CD4-positive, alpha-beta memory T cell (primary cell): ENCODE results near the gene ARHGEF37. TPM values are rescaled to one million over a fixed set of nuclear protein-coding genes. Genes with fewer than 3 reads are reported as not detected.

Experiments used
- CTCF ChIA-PET: fragments of 350-600 bp; sonication (Branson Sonifier 250); formaldehyde crosslinking; loops from one replicate; lab custom pipeline; 2021; ENCODE audit warnings: inconsistent platforms; ENCODE audit not compliant: partially characterized antibody; lab: Charles Lee
- POLR2A ChIA-PET: fragments of 350-600 bp; sonication (Branson Sonifier 250); formaldehyde crosslinking; loops from one replicate; lab custom pipeline; 2021; ENCODE audit not compliant: partially characterized antibody; lab: Charles Lee
- DNase-seq, 5 donors: peaks; one replicate each; pipeline versions ENCODE4 v3.0.0 to v3.0.0-alpha.2; 2020 to 2022; ENCODE audit warnings: mixed read lengths in 1 of 5
- H3K27ac ChIP-seq: one replicate; pipeline ENCODE4 v1.7.0; 2013; ENCODE audit warnings: low read depth, low read length
- H3K27me3 ChIP-seq: 2 replicates; pipeline ENCODE4 v1.7.0; 2013; ENCODE audit warnings: mild to moderate bottlenecking, low read length, moderate library complexity; ENCODE audit not compliant: insufficient read depth
- H3K36me3 ChIP-seq: 2 replicates; pipeline ENCODE4 v1.7.0; 2013; ENCODE audit warnings: mild to moderate bottlenecking, low read length, moderate library complexity; ENCODE audit not compliant: insufficient read depth
- H3K4me1 ChIP-seq: 2 replicates; pipeline ENCODE4 v1.7.0; 2013; ENCODE audit warnings: mild to moderate bottlenecking, low read length, moderate library complexity; ENCODE audit not compliant: insufficient read depth
- H3K4me3 ChIP-seq, 2 donors: one replicate each; pipeline ENCODE4 v1.7.0; 2013; ENCODE audit warnings: low read length in 2 of 2, mild to moderate bottlenecking in 1 of 2
- H3K9me3 ChIP-seq, 2 donors: one replicate each; pipeline ENCODE4 v1.7.0; 2013; ENCODE audit warnings: low read length in 2 of 2, control low read depth in 1 of 2; ENCODE audit not compliant: control insufficient read depth in 1 of 2
- H3K27ac Mint-ChIP-seq, 7 donors: one replicate each; pipeline ENCODE4 v1.8.0; 2020 to 2021; ENCODE audit warnings: mixed read lengths in 7 of 7, mild to moderate bottlenecking in 6 of 7, inconsistent platforms in 3 of 7, moderate library complexity in 3 of 7
- H3K27me3 Mint-ChIP-seq, 2 donors: one replicate each; pipeline ENCODE4 v1.8.0; 2020 to 2021; ENCODE audit warnings: mixed read lengths in 2 of 2
- H3K36me3 Mint-ChIP-seq, 2 donors: one replicate each; pipeline ENCODE4 v1.8.0; 2020 to 2021; ENCODE audit warnings: mixed read lengths in 2 of 2, inconsistent platforms in 1 of 2, mild to moderate bottlenecking in 1 of 2
- H3K4me1 Mint-ChIP-seq, 4 donors: one replicate each; pipeline ENCODE4 v1.8.0; 2020 to 2021; ENCODE audit warnings: mixed read lengths in 4 of 4, mild to moderate bottlenecking in 1 of 4
- H3K4me3 Mint-ChIP-seq, 8 donors: one replicate each; pipeline ENCODE4 v1.8.0; 2020 to 2021; ENCODE audit warnings: mixed read lengths in 8 of 8, mild to moderate bottlenecking in 7 of 8, moderate library complexity in 6 of 8, inconsistent platforms in 3 of 8
- H3K9me3 Mint-ChIP-seq, 8 donors: one replicate each; pipeline ENCODE4 v1.8.0; 2020 to 2021; ENCODE audit warnings: mixed read lengths in 8 of 8, mild to moderate bottlenecking in 5 of 8, inconsistent platforms in 3 of 8, moderate library complexity in 1 of 8
- intact Hi-C: fragments of 100-400 bp; cut with micrococcal nuclease; formaldehyde crosslinking; loops from one replicate; pipeline ENCODE4 v1.15.1; 2023
- polyA plus RNA-seq, 2 donors: library from polyadenylated mRNA; unstranded; fragments of 300-500 nt; fragmentation: Illumina TruSeq; gene quantifications; one replicate each; pipeline ENCODE4 v1.2.3, GENCODE V29; 2021
- total RNA-seq, 2 experiments: library from RNA; stranded (reverse); gene quantifications; one replicate each; pipeline ENCODE4 v1.2.3, GENCODE V29; 2021

The ARHGEF37 gene
- total and polyA plus RNA-seq, 4 experiments from 2014 or later = 0.96 to 1.3 TPM; not detected in 2

DNA sequence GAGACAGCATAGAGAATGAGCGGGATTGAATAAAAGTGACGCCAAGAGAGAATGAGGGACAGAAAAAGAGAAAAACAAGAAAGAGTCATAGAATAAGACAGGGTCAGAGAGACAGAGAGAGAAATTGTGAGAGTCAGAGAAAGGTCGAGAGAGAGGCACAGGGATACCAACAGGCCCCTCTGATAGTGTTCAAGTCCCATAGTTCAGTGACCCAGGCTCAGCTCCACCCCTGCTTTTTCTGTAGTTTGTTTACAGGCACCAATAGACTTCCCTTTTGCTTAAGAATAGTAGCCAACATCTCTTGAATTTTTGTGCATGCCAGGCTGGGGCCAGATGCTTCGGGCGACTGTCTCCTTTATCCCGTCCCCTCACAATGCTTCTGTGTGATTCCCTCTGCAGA is 62.5 kb downstream of the ARHGEF37 start:
- H3K4me3 Mint-ChIP-seq = no peak overlapping the region
- DNase-seq = no peak
- Histone ChIP-seq H3K27ac (no peak overlapping the region), H3K4me3 (no peak overlapping the region), H3K9me3 (no peaks in the 10 kb centered on the region), H3K36me3 (no peaks in the 10 kb centered on the region), H3K4me1 (peaks cover 6% of the 10 kb centered on the region), H3K27me3 (peaks cover 5% of the 10 kb centered on the region)
- intact Hi-C loops = no loop called here
- H3K27ac Mint-ChIP-seq = no peak overlapping the region
- peaks cover 0 to 8% (median 4%) of the 10 kb centered on the region in 4 donors for H3K4me1 Mint-ChIP-seq
- H3K36me3 Mint-ChIP-seq = no peaks in the 10 kb centered on the region
- ChIA-PET CTCF (interaction anchor here (1.4 to 11.9 kb wide), 3 partner anchors 21 to 190 kb away, joined by 3 to 309 read pairs (median 4); no protein-coding TSS in a partner anchor), POLR2A (no interaction called here)
- H3K27me3 Mint-ChIP-seq = peaks cover 0 to 1% of the 10 kb centered on the region in 2 donors
- H3K9me3 Mint-ChIP-seq = no peaks in the 10 kb centered on the region

DNA sequence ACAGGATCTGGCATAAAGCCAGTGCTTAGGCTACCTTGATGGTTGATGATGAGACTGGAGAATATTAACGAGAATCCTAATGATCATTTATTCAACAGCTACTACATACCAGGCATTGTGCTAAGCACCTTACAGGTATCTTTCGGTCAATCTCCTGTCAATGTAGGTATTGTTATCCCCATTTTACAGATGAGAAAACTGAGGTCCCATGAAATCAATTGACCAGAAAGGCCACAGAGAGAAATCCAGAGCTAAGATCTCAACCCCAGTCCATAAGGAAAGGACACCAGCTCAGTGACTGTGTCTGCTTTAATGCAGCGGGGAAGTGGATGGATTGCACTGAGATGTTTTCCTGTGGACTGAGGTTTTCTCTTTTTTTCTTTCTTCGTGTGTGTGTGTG is 63.3 kb downstream of the ARHGEF37 start:
- CTCF ChIA-PET = interaction anchor here (0.6 to 1.4 kb wide), 3 partner anchors 23 to 189 kb away, joined by 3 read pairs; no protein-coding TSS in a partner anchor
- H3K4me1 ChIP-seq = peaks cover 6% of the 10 kb centered on the region

DNA sequence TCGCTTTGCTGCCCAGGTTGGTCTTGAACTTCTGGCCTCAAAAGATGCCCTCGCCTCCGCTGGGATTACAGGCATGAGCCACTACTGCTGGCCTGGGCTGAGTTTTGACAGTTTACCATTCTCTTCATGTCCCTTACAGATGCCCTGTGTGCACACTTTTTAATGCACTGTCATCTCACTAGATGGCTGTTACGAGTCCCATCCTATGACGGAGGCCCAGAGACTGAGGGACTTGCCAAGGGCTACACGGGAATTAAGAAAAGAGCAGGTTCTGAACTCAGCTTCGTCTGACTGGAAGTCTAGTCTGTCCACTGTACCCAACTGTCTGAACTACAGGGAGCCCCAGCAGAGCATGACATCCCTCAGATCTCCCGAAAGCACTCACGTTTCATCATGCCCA is 63.9 kb downstream of the ARHGEF37 start:
- Histone ChIP-seq H3K4me1 (peaks cover 6% of the 10 kb centered on the region), H3K36me3 (no peaks in the 10 kb centered on the region), H3K4me3 (no peak overlapping the region), H3K27me3 (peaks cover 3% of the 10 kb centered on the region), H3K9me3 (no peaks in the 10 kb centered on the region), H3K27ac (no peak overlapping the region)
- H3K36me3 Mint-ChIP-seq = no peaks in the 10 kb centered on the region
- H3K27ac Mint-ChIP-seq = no peak overlapping the region
- peaks cover 0 to 1% of the 10 kb centered on the region in 2 donors for H3K27me3 Mint-ChIP-seq
- H3K9me3 Mint-ChIP-seq = no peaks in the 10 kb centered on the region
- ChIA-PET CTCF (interaction anchor here (0.6 to 1.4 kb wide), 4 partner anchors 9 to 189 kb away, joined by 3 read pairs; no protein-coding TSS in a partner anchor), POLR2A (no interaction called here)
- intact Hi-C loops = loop anchor here (5.0 kb wide), 1 partner anchor 87 kb away; the partner anchor contains the start of gene PPARGC1B
- DNase-seq = no peak
- H3K4me1 Mint-ChIP-seq = peaks cover 0 to 8% (median 4%) of the 10 kb centered on the region in 4 donors
- no peak overlapping the region for H3K4me3 Mint-ChIP-seq

More for the DNA sequence above, 63.3 kb downstream of the ARHGEF37 start:
- no peak overlapping the region for H3K4me3 ChIP-seq
- no peak for DNase-seq
- POLR2A ChIA-PET = no interaction called here
- no peaks in the 10 kb centered on the region for H3K9me3 ChIP-seq
- peaks cover 0 to 8% (median 4%) of the 10 kb centered on the region in 4 donors for H3K4me1 Mint-ChIP-seq
- no peaks in the 10 kb centered on the region for H3K36me3 ChIP-seq
- peaks cover 0 to 1% of the 10 kb centered on the region in 2 donors for H3K27me3 Mint-ChIP-seq
- no peaks in the 10 kb centered on the region for H3K9me3 Mint-ChIP-seq
- no peaks in the 10 kb centered on the region for H3K36me3 Mint-ChIP-seq
- no peak overlapping the region for H3K27ac ChIP-seq
- peaks cover 5% of the 10 kb centered on the region for H3K27me3 ChIP-seq
- intact Hi-C loops = loop anchor here (5.0 kb wide), 1 partner anchor 88 kb away; the partner anchor contains the start of gene PPARGC1B
- H3K27ac Mint-ChIP-seq = no peak overlapping the region
- H3K4me3 Mint-ChIP-seq = no peak overlapping the region

DNA sequence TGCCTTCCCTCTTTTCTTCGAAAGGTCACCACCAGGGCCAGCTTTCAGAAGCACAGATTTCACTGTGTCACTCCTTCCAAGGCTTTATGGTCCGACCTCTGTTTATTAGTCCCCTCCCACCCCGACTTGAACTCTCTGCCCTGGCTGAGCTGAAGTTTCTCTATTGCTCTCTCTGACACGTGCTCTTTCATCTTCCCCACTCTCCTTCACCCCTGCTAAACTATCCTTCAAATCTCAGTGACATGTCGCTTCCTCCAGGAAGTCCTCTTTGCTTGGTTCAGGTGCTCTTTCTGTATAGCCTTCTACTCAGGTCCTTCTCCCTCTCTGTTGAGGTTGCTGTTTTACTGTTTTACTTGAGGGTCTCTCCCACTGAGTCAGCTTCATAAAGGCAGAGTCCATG is 64.4 kb downstream of the ARHGEF37 start:
- no peaks in the 10 kb centered on the region for H3K36me3 ChIP-seq
- H3K4me3 ChIP-seq = no peak overlapping the region
- no peak overlapping the region for H3K27ac ChIP-seq
- Mint-ChIP-seq H3K36me3 (no peaks in the 10 kb centered on the region), H3K9me3 (no peaks in the 10 kb centered on the region), H3K27me3 (peaks cover 0 to 1% of the 10 kb centered on the region in 2 donors), H3K27ac (no peak overlapping the region), H3K4me3 (no peak overlapping the region), H3K4me1 (peaks cover 0 to 8% (median 4%) of the 10 kb centered on the region in 4 donors)
- peaks cover 6% of the 10 kb centered on the region for H3K4me1 ChIP-seq
- intact Hi-C loops = loop anchor here (5.0 kb wide), 1 partner anchor 87 kb away; the partner anchor contains the start of gene PPARGC1B
- POLR2A ChIA-PET = no interaction called here
- no peaks in the 10 kb centered on the region for H3K9me3 ChIP-seq
- CTCF ChIA-PET = interaction anchor here (0.9 to 1.0 kb wide), 2 partner anchors 9 to 30 kb away, joined by 3 read pairs; no protein-coding TSS in a partner anchor
- H3K27me3 ChIP-seq = no peaks in the 10 kb centered on the region
- DNase-seq = no peak

DNA sequence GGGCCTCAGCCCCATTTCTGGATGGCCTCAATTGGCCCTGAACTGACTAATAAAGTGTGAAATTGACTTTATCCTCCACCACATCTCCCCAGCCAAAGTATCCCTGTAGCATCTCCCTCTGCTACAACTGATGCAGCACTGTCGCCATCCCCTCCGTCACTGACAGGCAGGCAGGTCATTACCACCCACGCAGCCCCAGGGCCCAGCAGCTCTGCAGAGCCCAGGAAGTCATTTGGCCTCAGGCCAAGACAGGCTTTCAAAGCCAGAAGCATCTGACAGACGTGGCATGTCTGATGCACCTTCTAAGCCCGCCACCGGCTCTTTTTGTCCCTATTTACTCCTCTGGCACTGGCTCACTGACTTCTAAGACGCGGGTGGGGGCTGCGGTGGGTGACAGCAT is 65.3 kb downstream of the ARHGEF37 start:
- intact Hi-C loops = loop anchor here (5.0 kb wide), 1 partner anchor 86 kb away; the partner anchor contains the start of gene PPARGC1B
- Histone ChIP-seq H3K4me3 (no peak overlapping the region), H3K9me3 (no peaks in the 10 kb centered on the region), H3K27me3 (no peaks in the 10 kb centered on the region), H3K27ac (no peak overlapping the region), H3K4me1 (peaks cover 6% of the 10 kb centered on the region), H3K36me3 (no peaks in the 10 kb centered on the region)
- Mint-ChIP-seq H3K27me3 (peaks cover 0 to 1% of the 10 kb centered on the region in 2 donors), H3K36me3 (no peaks in the 10 kb centered on the region), H3K4me3 (no peak overlapping the region), H3K9me3 (no peaks in the 10 kb centered on the region), H3K4me1 (peaks cover 0 to 8% (median 4%) of the 10 kb centered on the region in 4 donors), H3K27ac (peak overlapping the region in 2 of 7 donors; percentile 8)
- DNase-seq = peak in 3 of 5 donors; percentile 22 to 33 (median 27)
- ChIA-PET CTCF (interaction anchor here (1.0 kb wide), 1 partner anchor 30 kb away, joined by 3 read pairs; no protein-coding TSS in a partner anchor), POLR2A (no interaction called here)

- ChIA-PET POLR2A (no interaction called here), CTCF (interaction anchor here (1.3 kb wide), 1 partner anchor 311 kb away, joined by 3 read pairs; no protein-coding TSS in a partner anchor)
- Histone ChIP-seq H3K4me3 (no peak overlapping the region), H3K27me3 (no peaks in the 10 kb centered on the region), H3K36me3 (no peaks in the 10 kb centered on the region), H3K27ac (no peak overlapping the region), H3K9me3 (no peaks in the 10 kb centered on the region), H3K4me1 (peaks cover 6% of the 10 kb centered on the region)
- intact Hi-C loops = loop anchor here (5.0 kb wide), 1 partner anchor 85 kb away; the partner anchor contains the start of gene PPARGC1B
- Mint-ChIP-seq H3K4me1 (peaks cover 0 to 8% (median 4%) of the 10 kb centered on the region in 4 donors), H3K36me3 (no peaks in the 10 kb centered on the region), H3K9me3 (no peaks in the 10 kb centered on the region), H3K27ac (no peak overlapping the region), H3K27me3 (no peaks in the 10 kb centered on the region), H3K4me3 (no peak overlapping the region)
- no peak for DNase-seq
Observed at GRCh38 chr5:149647334-149647733, 66.0 kb downstream of the ARHGEF37 start.
